H1 (cell line): ENCODE results near the gene TP53I13. TPM values are rescaled to one million over a fixed set of nuclear protein-coding genes. Genes with fewer than 3 reads are reported as not detected.

Source experiments
- CREB1 ChIP-seq: IDR thresholded peaks from 2 replicates; pipeline ENCODE4 v1.6.1; 2012; ENCODE audit warnings: inconsistent platforms
- E2F6 ChIP-seq: IDR thresholded peaks from 2 replicates; pipeline ENCODE4 v1.6.1; 2012; ENCODE audit warnings: inconsistent platforms
- EZH2 ChIP-seq: fragments of 200-600 bp; sonication (generic); IDR thresholded peaks from 2 replicates; pipeline ENCODE4 v1.7.1; 2012; ENCODE audit warnings: low read depth, mild to moderate bottlenecking, moderate library complexity, low read length, inconsistent platforms; ENCODE audit not compliant: severe bottlenecking
- SRF ChIP-seq: IDR thresholded peaks from 2 replicates; pipeline ENCODE4 v1.6.1; 2011; ENCODE audit warnings: mild to moderate bottlenecking, low read depth, low read length, moderate library complexity
- USF2 ChIP-seq: IDR thresholded peaks from 2 replicates; pipeline ENCODE4 v1.6.1; 2011; ENCODE audit warnings: low read length, improper control_type of control experiment
- polyA plus RNA-seq, 7 experiments: library from polyadenylated mRNA; depleted of rRNA in 3 of 7; stranded (reverse) in 5 of 7; unstranded in 2 of 7; fragments of >200 nt in 5 of 7; fragments of 200-250 nt in 2 of 7; gene quantifications; 1 replicate in 5 of 7; 2 replicates in 1 of 7; 4 replicates in 1 of 7; pipeline versions ENCODE4 v1.2.1 to v1.2.3, GENCODE V29; 2011 to 2013; ENCODE audit warnings: missing spikeins in 2 of 7, mixed read lengths in 2 of 7
- total RNA-seq: library from RNA; stranded (reverse); fragmentation: NEBNext Ultra II Directional; extraction: Animal tissue kit (Norgen Biotek cat#: 25700); gene quantifications from 2 replicates; pipeline ENCODE4 v1.2.1, GENCODE V29; 2021

Gene TP53I13
- total and polyA plus RNA-seq, 2 of the 8 experiments (the other 6 are each of a cell fraction or from before 2014, with no cell fraction given) = 22.4 to 35.7 TPM

GRCh38 chr17:29579866-29580771, 11.6 kb downstream of the TP53I13 start (continued):
- TF ChIP-seq E2F6 = peak; percentile 92
- peak; percentile 47; the same call in 1 of the 2 replicates for TF ChIP-seq CREB1
- TF ChIP-seq USF2 = peak; percentile 39; the same call in 1 of the 2 replicates
- TF ChIP-seq SRF = no peak
- no peak for TF ChIP-seq EZH2
